Right lobe of liver (tissue), 6 donors: Measurements from ENCODE around the gene SAMD8. TPM values are rescaled to one million over a fixed set of nuclear protein-coding genes. Genes with fewer than 3 reads are reported as not detected.

Experiments used
- ATAC-seq, 4 donors: fragments of 200-7000 bp; cut with Tn5 transposase; one replicate each; pipeline ENCODE4 v1.9.1; 2020; ENCODE audit warnings: mild to moderate bottlenecking in 4 of 4, moderate library complexity in 4 of 4
- DNase-seq, 3 donors: peaks; one replicate each; pipeline ENCODE4 v3.0.0-alpha.2; 2020
- H3K27ac ChIP-seq, 3 donors: fragments of 200-600 bp; one replicate each; pipeline ENCODE4 v1.8.0; 2022
- H3K27me3 ChIP-seq, 2 donors: fragments of 200-600 bp; one replicate each; pipeline ENCODE4 v1.8.0; 2022
- H3K36me3 ChIP-seq, 4 donors: fragments of 200-600 bp; sonication (generic) in 1 of 4; one replicate each; pipeline versions ENCODE4 v1.5.1 to v1.8.0; 2017 to 2022; ENCODE audit warnings: control low read depth in 1 of 4
- H3K4me1 ChIP-seq, 4 donors: fragments of 200-600 bp; sonication (generic) in 1 of 4; one replicate each; pipeline versions ENCODE4 v1.5.1 to v1.8.0; 2017 to 2022; ENCODE audit warnings: control low read depth in 1 of 4
- H3K4me3 ChIP-seq, 3 donors: fragments of 200-600 bp; one replicate each; pipeline ENCODE4 v1.8.0; 2022
- H3K9me3 ChIP-seq, 4 donors: fragments of 200-600 bp; sonication (generic) in 1 of 4; one replicate each; pipeline versions ENCODE4 v1.5.1 to v1.8.0; 2017 to 2022; ENCODE audit warnings: control low read depth in 1 of 4
- CTCF ChIP-seq, 4 donors: fragments of 200-600 bp in 3 of 4; fragments of 450-650 bp in 1 of 4; IDR thresholded peaks; one replicate each; pipeline versions ENCODE4 v1.5.1 to v1.8.0; 2016 to 2022; ENCODE audit warnings: antibody characterized with exemption in 4 of 4, mild to moderate bottlenecking in 2 of 4
- POLR2A ChIP-seq: fragments of 450-650 bp; IDR thresholded peaks from one replicate; pipeline ENCODE4 v1.6.1; 2017; ENCODE audit warnings: antibody characterized with exemption, mild to moderate bottlenecking
- WGBS: methylation state at CpG from one replicate; pipeline ENCODE4 v1.1.6; 2018; ENCODE audit warnings: low coverage, low lambda C conversion rate; ENCODE audit not compliant: insufficient coverage; ENCODE audit errors: missing lambda C conversion rate; 5-methylcytosine and 5-hydroxymethylcytosine counted together
- intact Hi-C, 2 donors: fragments of 100-400 bp; cut with DNase I; formaldehyde crosslinking; loops; one replicate each; pipeline versions ENCODE4 v1.11.2 to v1.14.1; 2022
- total RNA-seq, 6 experiments: library from RNA; depleted of rRNA in 2 of 6; stranded (reverse); fragments of >200 nt in 2 of 6; fragmentation: NEBNext Ultra II Directional in 3 of 6; extraction: Animal tissue kit (Norgen Biotek cat#: 25700) in 3 of 6; gene quantifications; one replicate each; pipeline versions ENCODE4 v1.1.0 to v1.2.4, GENCODE V29; 2016 to 2023
- donor health status: DM: no; HTN: yes; CAD: no.
- donor health status: DM: no; HTN: no; CAD: no.
- donor health status: DM: no; HTN: no; CAD: no.
- donor health status: DM: no; HTN: yes; CAD: no.
- donor health status: DM: no; HTN: yes; CAD: no.

The SAMD8 gene
- total RNA-seq, 6 experiments from 2014 or later, result 5.7 to 13.2 (median 9.3) TPM

GRCh38 chr10:75081379-75081778 is 30.1 kb upstream of the SAMD8 start:
- intact Hi-C loops, result no loop called here
- TF ChIP-seq CTCF (IDR thresholded peaks at IDR 0.05), result no peak
- TF ChIP-seq POLR2A, result no peak
- no peaks in the 10 kb centered on the region for H3K4me1 ChIP-seq
- H3K27me3 ChIP-seq, result no peaks in the 10 kb centered on the region
- no peak overlapping the region for H3K4me3 ChIP-seq
- WGBS, result 78% methylated on average over 4 of the region's 5 CpGs
- DNase-seq (no peak), ATAC-seq (no peak)
- no peaks in the 10 kb centered on the region for H3K9me3 ChIP-seq
- H3K36me3 ChIP-seq, result no peaks in the 10 kb centered on the region
- no peak overlapping the region for H3K27ac ChIP-seq

- no peak for ATAC-seq
- 68% methylated on average over 9 of the region's 10 CpGs for WGBS
Measured at GRCh38 chr10:75083972-75084833, 27.3 kb upstream of the SAMD8 start.

GRCh38 chr10:75084834-75085384 is 26.5 kb upstream of the SAMD8 start:
- no peak for ATAC-seq
- Histone ChIP-seq H3K27ac (no peak overlapping the region), H3K36me3 (no peaks in the 10 kb centered on the region), H3K4me3 (no peak overlapping the region), H3K9me3 (no peaks in the 10 kb centered on the region), H3K4me1 (no peaks in the 10 kb centered on the region), H3K27me3 (no peaks in the 10 kb centered on the region)
- WGBS, result 93% methylated on average over 13 of the region's 19 CpGs
- intact Hi-C loops, result no loop called here
- TF ChIP-seq CTCF (IDR thresholded peaks at IDR 0.05) (no peak), POLR2A (no peak)
- no peak for DNase-seq

More at GRCh38 chr10:75083972-75084833, 27.3 kb upstream of the SAMD8 start:
- H3K4me1 ChIP-seq, result no peaks in the 10 kb centered on the region
- TF ChIP-seq CTCF (IDR thresholded peaks at IDR 0.05) (no peak), POLR2A (no peak)
- no peaks in the 10 kb centered on the region for H3K9me3 ChIP-seq
- intact Hi-C loops, result no loop called here
- H3K4me3 ChIP-seq, result no peak overlapping the region
- H3K27me3 ChIP-seq, result no peaks in the 10 kb centered on the region
- H3K36me3 ChIP-seq, result no peaks in the 10 kb centered on the region
- no peak for DNase-seq
- no peak overlapping the region for H3K27ac ChIP-seq

GRCh38 chr10:75086278-75086934 is 25.1 kb upstream of the SAMD8 start:
- ATAC-seq (no peak), DNase-seq (no peak)
- Histone ChIP-seq H3K9me3 (no peaks in the 10 kb centered on the region), H3K27ac (no peak overlapping the region), H3K27me3 (no peaks in the 10 kb centered on the region), H3K4me3 (no peak overlapping the region), H3K4me1 (no peaks in the 10 kb centered on the region), H3K36me3 (no peaks in the 10 kb centered on the region)
- intact Hi-C loops, result no loop called here
- 74% methylated on average over 8 of the region's 9 CpGs for WGBS
- no peak for TF ChIP-seq CTCF (IDR thresholded peaks at IDR 0.05)
- no peak for TF ChIP-seq POLR2A
